K562 (cell line): Measurements from ENCODE around the gene IGSF21. TPM values are rescaled to one million over a fixed set of nuclear protein-coding genes. Genes with fewer than 3 reads are reported as not detected.

Experiments
- ATAC-seq: fragments of 200-7000 bp; cut with Tn5 transposase; 3 replicates; pipeline ENCODE4 v1.9.1; 2020; ENCODE audit warnings: moderate library complexity
- BruUV-seq: library from RNA; stranded (reverse); fragments of 400-500 nt; replicated peaks from 2 replicates; lab custom pipeline; 2021; lab: Mats Ljungman, UMichigan
- CTCF ChIA-PET: fragments of 300-600 bp; formaldehyde crosslinking; extraction: SDS; loops from one replicate; lab custom pipeline; 2021; ENCODE audit warnings: low intra/inter-chr PET ratio; lab: Yijun Ruan, JAX
- POLR2A ChIA-PET: fragments of 300-600, 350-650 bp; sonication (Branson Sonifier 250); formaldehyde crosslinking; extraction: SDS; loops from one replicate; lab custom pipeline; 2021; ENCODE audit warnings: antibody characterized with exemption, inconsistent platforms; lab: Yijun Ruan, JAX
- DNase-seq, 4 experiments: peaks; one replicate each; pipeline versions ENCODE4 v3.0.0 to v3.0.0-alpha.2; 2011 to 2018; ENCODE audit warnings: low spot score in 3 of 4, mixed read lengths in 3 of 4; ENCODE audit errors: extremely low read depth in 1 of 4
- FAIRE-seq: peaks from 2 replicates; lab custom pipeline; 2011; peaks lifted over from hg19 to GRCh38; lab: Jason Lieb, UNC
- H2AFZ ChIP-seq: 2 replicates; pipeline ENCODE4 v1.6.0; 2011; ENCODE audit warnings: low read depth, low read length, control low read depth, inconsistent platforms
- H3K27ac ChIP-seq: fragments of 200-600 bp; 3 replicates; pipeline ENCODE4 v1.8.0; 2011; ENCODE audit warnings: low read depth, mild to moderate bottlenecking, control low read depth, inconsistent platforms, low read length, moderate library complexity, mixed read lengths; ENCODE audit errors: extremely low read depth
- H3K27me3 ChIP-seq, 2 experiments: fragments of 300-600 bp in 1 of 2; 2 replicates in 1 of 2; 3 replicates in 1 of 2; pipeline versions ENCODE4 v1.6.0 to v1.8.0; 2011; ENCODE audit warnings: inconsistent platforms in 2 of 2, low read length in 2 of 2, mild to moderate bottlenecking in 1 of 2, mixed read lengths in 1 of 2, moderate library complexity in 1 of 2; ENCODE audit not compliant: control insufficient read depth in 2 of 2, insufficient read depth in 2 of 2
- H3K36me3 ChIP-seq: fragments of 300-600 bp; 3 replicates; pipeline ENCODE4 v1.8.0; 2011; ENCODE audit warnings: mild to moderate bottlenecking, low read length, inconsistent platforms; ENCODE audit not compliant: control insufficient read depth, insufficient read depth
- H3K4me1 ChIP-seq, 2 experiments: fragments of 200-600 bp in 1 of 2; replicated peaks in 1 of 2; 2 replicates in 1 of 2; 3 replicates in 1 of 2; pipeline versions ENCODE4 v1.5.1 to v1.8.0; 2011; ENCODE audit warnings: inconsistent platforms in 2 of 2, low read length in 2 of 2, mild to moderate bottlenecking in 1 of 2, mixed read lengths in 1 of 2, moderate library complexity in 1 of 2; ENCODE audit not compliant: control insufficient read depth in 2 of 2, insufficient read depth in 2 of 2
- H3K4me2 ChIP-seq: 2 replicates; pipeline ENCODE4 v1.6.1; 2011; ENCODE audit warnings: low read length, control low read depth, inconsistent platforms, mixed read lengths; ENCODE audit not compliant: insufficient read depth
- H3K4me3 ChIP-seq: fragments of 200-600 bp; sonication (generic), shearing (Covaris generic); 2 replicates; pipeline ENCODE4 v1.5.1; 2016; ENCODE audit warnings: control low read depth, inconsistent platforms
- H3K79me2 ChIP-seq: fragments of 200-600 bp; 3 replicates; pipeline ENCODE4 v1.8.0; 2011; ENCODE audit warnings: low read length, inconsistent platforms; ENCODE audit not compliant: control insufficient read depth, insufficient read depth
- H3K9ac ChIP-seq, 2 experiments: 2 replicates each; pipeline versions ENCODE4 v1.6.0 to v1.6.1; 2011; ENCODE audit warnings: low read depth in 2 of 2, low read length in 2 of 2, control low read depth in 1 of 2, inconsistent platforms in 1 of 2, mild to moderate bottlenecking in 1 of 2, mixed read lengths in 1 of 2; ENCODE audit not compliant: insufficient read depth in 1 of 2
- H3K9me1 ChIP-seq: one replicate; pipeline ENCODE4 v1.6.0; 2011; ENCODE audit warnings: inconsistent platforms, mild to moderate bottlenecking, low read length, moderate library complexity; ENCODE audit not compliant: control insufficient read depth, insufficient read depth
- H3K9me3 ChIP-seq: replicated peaks from 2 replicates; pipeline ENCODE4 v1.5.1; 2011; ENCODE audit warnings: low read depth, low read length, inconsistent platforms; ENCODE audit not compliant: control insufficient read depth, insufficient read depth
- H4K20me1 ChIP-seq: replicated peaks from 2 replicates; pipeline ENCODE4 v1.6.1; 2011; ENCODE audit warnings: low read length, inconsistent platforms, mixed read lengths; ENCODE audit not compliant: control insufficient read depth, insufficient read depth
- KAT7 ChIP-seq: sonication (generic); formaldehyde crosslinking; IDR thresholded peaks from 2 replicates; pipeline ENCODE4 v1.8.0; 2022; ENCODE audit warnings: missing genetic modification reagents, mild to moderate bottlenecking, borderline replicate concordance
- MAFG ChIP-seq: fragments of 450-650 bp; conservative IDR thresholded peaks from 2 replicates; pipeline ENCODE4 v1.6.1; 2016; ENCODE audit warnings: missing genetic modification characterization, missing compliant biosample characterization
- MBD1 ChIP-seq: fragments of 250-450 bp; sonication (Bioruptor Pico); IDR thresholded peaks from 2 replicates; pipeline ENCODE4 v1.8.0; 2022; ENCODE audit warnings: inconsistent platforms
- MED1 ChIP-seq: sonication (generic); formaldehyde crosslinking; IDR thresholded peaks from 2 replicates; pipeline ENCODE4 v1.8.1; 2023; ENCODE audit warnings: missing genetic modification reagents, borderline replicate concordance
- POLR2A ChIP-seq: fragments of 450-650 bp; conservative IDR thresholded peaks from 2 replicates; pipeline ENCODE4 v1.6.1; 2016
- SMAD2 ChIP-seq: fragments of 150-350 bp; IDR thresholded peaks from 2 replicates; pipeline ENCODE4 v1.6.1; 2014; ENCODE audit warnings: low read depth, mild to moderate bottlenecking, low read length
- WGBS: fragments of 100-300 bp; shearing (Covaris generic); methylation state at CpG from one replicate; pipeline ENCODE4 v1.1.6; 2016; ENCODE audit warnings: low coverage, mixed read lengths; ENCODE audit not compliant: insufficient coverage; ENCODE audit errors: missing lambda C conversion rate; 5-methylcytosine and 5-hydroxymethylcytosine counted together
- in situ Hi-C: fragments of 300-500 bp; cut with MboI; formaldehyde crosslinking; loops from 4 replicates; pipeline ENCODE4 v1.15.0; 2018; ENCODE audit warnings: inconsistent platforms, mixed read lengths
- intact Hi-C: fragments of 100-400 bp; cut with micrococcal nuclease; formaldehyde crosslinking; loops from 2 replicates; pipeline ENCODE4 v1.14.2; 2022
- polyA plus RNA-seq, 8 experiments: library from polyadenylated mRNA; depleted of rRNA in 4 of 8; stranded (reverse) in 5 of 8; unstranded in 3 of 8; fragments of >200 nt; fragmentation: Nextera tagmentation in 2 of 8; fragmentation: Illumina TruSeq in 1 of 8; extraction: Ambion mirVana in 2 of 8; extraction: Trizol in 1 of 8; gene quantifications; 2 replicates each; pipeline versions ENCODE4 v1.2.1 to v1.2.3, GENCODE V29; 2011 to 2014; ENCODE audit warnings: inconsistent platforms in 1 of 8, missing spikeins in 1 of 8
- total RNA-seq, 7 experiments: library from RNA; depleted of rRNA in 6 of 7; stranded (reverse); fragments of >200 nt in 6 of 7; fragmentation: Illumina TruSeq in 2 of 7; extraction: Trizol in 2 of 7; gene quantifications; 2 replicates each; pipeline versions ENCODE4 v1.2.1 to v1.2.3, GENCODE V29; 2011 to 2021; ENCODE audit warnings: low replicate concordance in 1 of 7
- TF ChIP-seq, protein P1 (sequence below): fragments of 450-650 bp; IDR thresholded peaks from 2 replicates; pipeline ENCODE4 v1.6.1; 2016; ENCODE audit warnings: low read depth, mild to moderate bottlenecking, moderate library complexity

The IGSF21 gene
- total and polyA plus RNA-seq, 9 of the 15 experiments (the other 6 are each of a cell fraction or from before 2014, with no cell fraction given): not detected

GRCh38 chr1:18315449-18315848 lies 207.9 kb downstream of the IGSF21 start:
- intact Hi-C loops (no loop called here), in situ Hi-C loops (no loop called here)
- no peak overlapping the region for H3K4me3 ChIP-seq
- H4K20me1 ChIP-seq: 0 out of 2 replicates have a peak, but pooled peaks cover 2% of the 10 kb centered on the region
- H3K27me3 ChIP-seq: peaks cover 0 to 14% of the 10 kb centered on the region in 2 experiments; a peak in 2 of 5 replicates
- DNase-seq (no peak), FAIRE-seq (no peak), ATAC-seq (no peak)
- CTCF ChIA-PET: no interaction called here
- H3K9me1 ChIP-seq: no peaks in the 10 kb centered on the region
- no peak overlapping the region for H2AFZ ChIP-seq
- 0% methylated on average over 1 of the region's 1 CpG for WGBS
- H3K36me3 ChIP-seq: no peaks in the 10 kb centered on the region
- TF ChIP-seq MBD1 (CRISPR knock-in tag) (no peak), SMAD2 (no peak), POLR2A (no peak), MED1 (CRISPR knock-in tag) (no peak), MAFG (tag) (no peak), KAT7 (CRISPR knock-in tag) (no peak)
- TF ChIP-seq, protein P1, sequence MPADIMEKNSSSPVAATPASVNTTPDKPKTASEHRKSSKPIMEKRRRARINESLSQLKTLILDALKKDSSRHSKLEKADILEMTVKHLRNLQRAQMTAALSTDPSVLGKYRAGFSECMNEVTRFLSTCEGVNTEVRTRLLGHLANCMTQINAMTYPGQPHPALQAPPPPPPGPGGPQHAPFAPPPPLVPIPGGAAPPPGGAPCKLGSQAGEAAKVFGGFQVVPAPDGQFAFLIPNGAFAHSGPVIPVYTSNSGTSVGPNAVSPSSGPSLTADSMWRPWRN: no peak
- no peak overlapping the region for H3K4me2 ChIP-seq
- H3K9ac ChIP-seq: no peak overlapping the region
- H3K4me1 ChIP-seq: no peaks in the 10 kb centered on the region
- H3K27ac ChIP-seq: no peak overlapping the region
- no peaks in the 10 kb centered on the region for H3K79me2 ChIP-seq
- no TSS peak for BruUV-seq
- POLR2A ChIA-PET: interaction anchor here (0.7 kb wide), 1 partner anchor 9 kb away, joined by 4 read pairs; no protein-coding TSS in a partner anchor
- H3K9me3 ChIP-seq: no peaks in the 10 kb centered on the region
